LNCAP (cell line): ENCODE results near the gene BHLHE23.

Experiments
- CTCF ChIP-seq: fragments of 450-650 bp; IDR thresholded peaks from 2 replicates; pipeline ENCODE4 v1.5.1; 2017; ENCODE audit warnings: mild to moderate bottlenecking

The BHLHE23 gene

GRCh38 chr20:62963614-62964397 is 43.0 kb downstream of the BHLHE23 start:
- TF ChIP-seq CTCF = no peak

GRCh38 chr20:62962891-62963613 is 43.7 kb downstream of the BHLHE23 start:
- TF ChIP-seq CTCF = no peak

DNA sequence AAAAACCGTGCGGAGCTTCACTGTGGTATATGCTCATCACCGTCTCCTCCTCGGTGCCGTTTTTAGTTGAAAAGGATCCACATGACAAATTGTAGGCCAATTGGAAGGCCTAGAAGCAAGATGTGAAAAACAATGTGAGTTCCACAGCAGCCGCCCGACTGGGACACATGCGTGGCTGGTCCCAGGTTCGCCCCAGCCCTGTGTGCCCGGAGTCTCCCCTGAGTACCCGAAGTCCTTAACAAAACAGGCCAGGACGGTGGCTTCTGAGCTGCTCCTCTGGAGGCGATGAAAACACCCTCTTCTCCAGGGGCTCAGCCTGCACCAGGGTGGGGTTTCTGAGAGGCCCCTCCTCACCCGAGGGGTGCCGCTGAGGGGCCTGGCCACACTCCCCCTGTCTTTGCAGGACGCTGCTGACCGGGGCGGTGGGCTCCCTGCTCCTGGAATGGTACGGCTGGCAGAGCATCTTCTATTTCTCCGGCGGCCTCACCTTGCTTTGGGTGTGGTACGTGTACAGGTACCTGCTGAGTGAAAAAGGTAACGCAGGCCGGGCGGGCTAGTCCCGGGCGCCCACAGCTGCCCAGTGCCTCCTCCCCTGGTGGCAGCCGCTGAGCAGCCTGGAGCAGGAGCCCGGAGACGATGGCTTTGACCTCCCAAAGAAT is 44.4 kb downstream of the BHLHE23 start:
- TF ChIP-seq CTCF = no peak

- no peak for TF ChIP-seq CTCF
Measured at GRCh38 chr20:62961799-62962198, 45.0 kb downstream of the BHLHE23 start.

DNA sequence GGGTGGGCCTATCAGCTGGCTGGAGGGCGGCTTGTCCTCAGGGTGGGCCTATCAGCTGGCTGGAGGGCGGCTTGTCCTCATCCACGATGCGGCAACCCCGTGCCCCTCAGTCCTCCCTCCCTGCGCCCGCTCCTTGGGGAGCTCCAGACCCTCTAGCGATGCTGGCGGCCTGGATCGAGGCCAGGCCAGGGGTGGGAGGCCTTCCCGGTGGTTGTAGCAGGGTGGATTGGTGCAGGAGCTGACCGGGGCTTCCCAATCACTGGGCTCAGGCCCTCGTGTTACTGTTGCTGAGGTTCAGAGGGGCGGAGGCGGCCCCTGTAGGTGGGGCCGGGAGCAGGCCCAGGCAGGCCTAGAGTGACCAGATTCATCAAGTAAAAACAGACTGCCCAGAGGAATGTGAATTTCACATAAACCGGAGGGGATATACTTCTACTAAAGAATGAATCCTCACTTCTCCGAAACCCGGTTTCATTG is 45.4 kb downstream of the BHLHE23 start:
- no peak for TF ChIP-seq CTCF

GRCh38 chr20:62959998-62960436 is 46.7 kb downstream of the BHLHE23 start:
- no peak for TF ChIP-seq CTCF

DNA sequence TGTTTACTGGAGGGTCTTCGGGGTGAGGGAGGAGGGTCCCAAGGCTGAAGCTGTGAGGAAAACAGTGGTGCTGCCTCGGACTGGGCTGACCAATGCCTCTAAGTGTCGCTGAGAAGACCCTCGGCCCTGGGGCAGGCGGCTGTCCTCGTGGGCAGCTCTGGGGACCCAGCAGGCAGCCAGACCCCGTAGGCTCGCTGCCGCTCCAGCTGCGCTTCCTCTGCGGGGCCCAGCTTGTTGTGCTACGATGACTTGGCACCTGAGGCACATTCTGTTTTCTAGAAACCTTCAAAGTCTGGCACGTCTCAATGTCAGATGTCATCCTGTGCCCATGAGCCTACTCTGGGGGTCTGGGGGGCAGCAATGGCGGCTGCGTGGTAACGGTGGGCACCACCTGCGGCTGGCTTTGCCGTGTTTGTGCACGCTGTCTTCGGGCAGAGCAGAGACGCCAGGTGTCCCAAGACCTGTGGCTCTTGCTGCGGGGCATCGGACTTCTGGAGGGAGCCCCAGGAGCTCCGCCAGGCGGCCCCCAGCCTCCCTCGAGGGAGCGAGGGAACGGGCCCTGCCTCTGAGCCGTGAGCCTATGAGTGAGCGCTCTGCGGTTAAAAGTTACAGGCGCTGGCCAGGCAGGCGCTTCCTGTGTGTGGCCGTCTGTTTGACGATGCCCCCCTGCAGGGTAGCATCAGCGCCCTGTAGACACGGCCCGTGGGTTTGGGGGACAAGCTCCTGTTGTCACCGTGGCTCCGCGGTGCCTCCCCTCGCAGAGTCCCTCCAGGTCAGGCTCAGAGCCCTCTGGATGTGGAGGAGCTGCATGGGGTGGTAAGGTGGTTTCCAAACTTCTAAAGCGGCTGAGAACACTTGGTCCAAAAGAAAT is 47.4 kb downstream of the BHLHE23 start:
- no peak for TF ChIP-seq CTCF
